GM21360 (cell line): ENCODE data around the gene KDM6A.
"Not testable (repeated sequence)": the region's sequence is repeated elsewhere in the genome, so short reads cannot be mapped to it uniquely, and the experiment has no call there.

ENCODE experiments used
- ATAC-seq: cut with Tn5 transposase; IDR thresholded peaks from one replicate; pipeline ENCODE4 v1.9.1; 2021; ENCODE audit warnings: mild to moderate bottlenecking, moderate library complexity; ENCODE audit not compliant: unreplicated experiment

The KDM6A gene

GRCh38 chrX:44915361-44915868 lies 42.4 kb downstream of the KDM6A start:
- ATAC-seq: no peak

GRCh38 chrX:44918722-44919121 lies 45.7 kb downstream of the KDM6A start:
- no peak for ATAC-seq

- ATAC-seq: no peak
These were observed 50.0 kb downstream of the KDM6A start for GRCh38 chrX:44922980-44923379.

- ATAC-seq: no peak
These were observed 54.4 kb downstream of the KDM6A start for GRCh38 chrX:44927398-44927797.

GRCh38 chrX:44931441-44931973 lies 58.5 kb downstream of the KDM6A start:
- ATAC-seq: no peak

- no peak for ATAC-seq
These were observed 62.2 kb downstream of the KDM6A start for GRCh38 chrX:44935172-44935571.

GRCh38 chrX:44935640-44936039 lies 62.7 kb downstream of the KDM6A start:
- ATAC-seq: no peak

- no peak for ATAC-seq
These were observed 64.6 kb downstream of the KDM6A start for GRCh38 chrX:44937606-44938005.

GRCh38 chrX:44938111-44938510 lies 65.1 kb downstream of the KDM6A start:
- no peak for ATAC-seq

GRCh38 chrX:44940541-44940940 lies 67.6 kb downstream of the KDM6A start:
- ATAC-seq: not testable (repeated sequence)

- ATAC-seq: no peak
These were observed 70.0 kb downstream of the KDM6A start for GRCh38 chrX:44943007-44943406.

- no peak for ATAC-seq
These were observed 71.9 kb downstream of the KDM6A start for GRCh38 chrX:44944894-44945293.

GRCh38 chrX:44945736-44946135 lies 72.7 kb downstream of the KDM6A start:
- no peak for ATAC-seq

GRCh38 chrX:44946771-44947170 lies 73.8 kb downstream of the KDM6A start:
- ATAC-seq: no peak

GRCh38 chrX:44947995-44948394 lies 75.0 kb downstream of the KDM6A start:
- no peak for ATAC-seq

- ATAC-seq: no peak
These were observed 75.4 kb downstream of the KDM6A start for GRCh38 chrX:44948406-44948805.

GRCh38 chrX:44949125-44949524 lies 76.1 kb downstream of the KDM6A start:
- ATAC-seq: no peak

GRCh38 chrX:44950471-44951366 lies 77.7 kb downstream of the KDM6A start:
- not testable (repeated sequence) for ATAC-seq

- ATAC-seq: no peak
These were observed 78.6 kb downstream of the KDM6A start for GRCh38 chrX:44951572-44952067.

GRCh38 chrX:44952329-44953027 lies 79.5 kb downstream of the KDM6A start:
- no peak for ATAC-seq

- ATAC-seq: no peak
These were observed 80.9 kb downstream of the KDM6A start for GRCh38 chrX:44953734-44954502.
